Activated CD8-positive, alpha-beta memory T cell treated with anti-CD3 and anti-CD28 coated beads for 4 hours (primary cell): ENCODE data around the gene ANKRD27.
"Not testable (repeated sequence)": the region's sequence is repeated elsewhere in the genome, so short reads cannot be mapped to it uniquely, and the experiment has no call there.

Experiments used
- DNase-seq, 2 donors: peaks; one replicate each; pipeline ENCODE4 v3.0.0-alpha.2; 2020; ENCODE audit warnings: low read depth in 2 of 2

Gene ANKRD27

DNA sequence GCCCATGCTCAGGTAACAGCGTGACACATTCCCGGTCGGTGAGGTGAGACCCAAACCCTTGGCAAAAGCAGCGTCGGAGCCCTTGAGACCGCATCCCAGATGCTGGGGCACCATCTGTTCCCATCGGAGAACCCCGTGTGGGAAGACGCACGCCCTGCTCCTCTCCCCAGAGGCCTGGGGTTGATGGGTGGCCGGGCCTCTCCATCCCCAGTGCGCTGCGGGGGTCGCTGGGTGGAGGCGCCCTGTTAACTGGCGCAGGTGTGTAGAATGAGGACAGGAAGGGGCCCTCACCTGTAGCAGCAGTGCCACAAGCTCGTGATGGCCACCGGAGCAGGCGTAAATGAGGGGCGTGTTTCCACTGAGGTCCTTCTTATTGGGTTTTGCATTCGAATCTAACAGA, 69.4 kb downstream of the ANKRD27 start:
- no peak for DNase-seq

- DNase-seq: no peak
Observed at GRCh38 chr19:32603961-32604360, 71.0 kb downstream of the ANKRD27 start.

- DNase-seq: peak in 1 of 2 donors; percentile 20
Observed at GRCh38 chr19:32599736-32600157, 75.2 kb downstream of the ANKRD27 start.

- no peak for DNase-seq
Observed at GRCh38 chr19:32599258-32599657, 75.7 kb downstream of the ANKRD27 start.

DNA sequence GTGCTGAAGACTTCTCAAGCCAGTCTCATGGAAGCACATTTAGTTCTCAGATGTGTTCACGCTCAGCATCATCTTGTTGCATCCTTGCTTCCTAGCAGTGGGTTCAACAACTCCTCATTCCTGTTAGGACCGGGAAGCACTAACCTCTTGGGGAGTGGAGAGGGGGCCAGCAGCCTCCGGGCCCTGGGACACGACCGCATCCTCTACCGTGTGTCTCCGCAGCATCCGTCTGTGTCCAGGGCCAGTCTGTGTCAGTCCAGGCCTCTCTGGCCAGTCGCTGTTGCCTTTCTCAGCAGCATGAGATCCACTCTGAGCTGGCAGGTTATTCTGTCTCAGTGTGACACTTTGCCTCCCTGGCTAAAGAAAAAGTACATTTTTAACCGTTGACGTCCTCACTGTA, 77.0 kb downstream of the ANKRD27 start:
- no peak for DNase-seq

DNA sequence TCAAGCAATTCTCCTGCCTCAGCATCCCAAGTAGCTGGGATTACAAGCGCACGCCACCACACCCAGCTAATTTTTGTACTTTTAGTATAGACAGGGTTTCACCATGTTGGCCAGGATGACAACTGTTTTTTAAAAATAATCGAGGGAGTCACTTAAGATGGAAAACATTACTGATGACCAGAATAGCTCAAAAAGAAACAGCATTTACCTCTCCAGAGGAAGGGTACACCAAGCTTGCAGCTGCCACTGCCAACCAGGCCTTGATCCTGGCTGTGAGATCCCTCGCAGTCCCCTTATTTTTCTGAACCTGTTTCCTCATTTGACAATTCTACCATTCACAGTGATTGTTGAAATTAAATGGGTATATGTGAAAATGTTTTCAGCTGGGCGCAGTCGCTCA, 79.5 kb downstream of the ANKRD27 start:
- no peak for DNase-seq

DNA sequence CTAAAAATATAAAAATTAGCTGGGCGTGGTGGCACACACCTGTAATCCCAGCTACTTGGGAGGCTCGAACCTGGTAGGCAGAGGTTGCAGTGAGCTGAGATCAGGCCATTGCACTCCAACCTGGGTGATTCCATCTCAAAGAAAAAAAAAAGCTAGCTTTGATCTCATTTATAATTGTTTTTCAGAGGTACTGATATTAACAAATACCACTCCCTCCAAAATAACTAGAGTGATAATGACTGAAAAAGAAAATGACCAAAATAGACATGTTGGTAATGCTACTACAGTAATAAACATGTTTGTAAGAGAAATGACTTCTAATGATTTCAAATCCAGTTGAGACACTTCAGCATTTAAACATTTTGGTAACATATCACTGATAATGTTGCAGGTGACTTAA, 81.0 kb downstream of the ANKRD27 start:
- no peak for DNase-seq

- not testable (repeated sequence) for DNase-seq
Observed at GRCh38 chr19:32587747-32588504, 87.1 kb downstream of the ANKRD27 start.

DNA sequence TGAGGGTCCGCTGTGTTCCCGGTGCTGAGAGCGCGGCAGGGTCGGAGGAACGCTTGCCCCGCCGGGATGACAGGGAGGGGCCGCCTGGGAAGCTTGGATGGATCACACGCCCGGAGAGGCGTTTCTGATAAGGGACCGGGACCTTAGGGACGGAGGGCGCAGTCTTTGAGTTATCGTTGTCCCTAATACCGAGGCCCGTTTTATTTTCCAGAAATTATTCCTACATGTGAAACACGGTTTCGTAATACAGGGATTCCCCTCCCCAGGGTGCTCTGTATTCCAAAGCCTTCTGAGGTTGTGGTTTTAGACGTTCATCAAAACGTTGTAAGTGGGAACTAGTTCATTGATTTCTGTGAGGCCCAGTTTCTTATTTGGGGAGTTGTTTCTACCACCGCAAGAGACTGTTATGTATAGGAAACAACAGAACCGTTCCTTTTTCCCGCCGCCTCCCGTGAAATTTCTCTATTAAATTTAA, 93.2 kb downstream of the ANKRD27 start:
- no peak for DNase-seq

DNA sequence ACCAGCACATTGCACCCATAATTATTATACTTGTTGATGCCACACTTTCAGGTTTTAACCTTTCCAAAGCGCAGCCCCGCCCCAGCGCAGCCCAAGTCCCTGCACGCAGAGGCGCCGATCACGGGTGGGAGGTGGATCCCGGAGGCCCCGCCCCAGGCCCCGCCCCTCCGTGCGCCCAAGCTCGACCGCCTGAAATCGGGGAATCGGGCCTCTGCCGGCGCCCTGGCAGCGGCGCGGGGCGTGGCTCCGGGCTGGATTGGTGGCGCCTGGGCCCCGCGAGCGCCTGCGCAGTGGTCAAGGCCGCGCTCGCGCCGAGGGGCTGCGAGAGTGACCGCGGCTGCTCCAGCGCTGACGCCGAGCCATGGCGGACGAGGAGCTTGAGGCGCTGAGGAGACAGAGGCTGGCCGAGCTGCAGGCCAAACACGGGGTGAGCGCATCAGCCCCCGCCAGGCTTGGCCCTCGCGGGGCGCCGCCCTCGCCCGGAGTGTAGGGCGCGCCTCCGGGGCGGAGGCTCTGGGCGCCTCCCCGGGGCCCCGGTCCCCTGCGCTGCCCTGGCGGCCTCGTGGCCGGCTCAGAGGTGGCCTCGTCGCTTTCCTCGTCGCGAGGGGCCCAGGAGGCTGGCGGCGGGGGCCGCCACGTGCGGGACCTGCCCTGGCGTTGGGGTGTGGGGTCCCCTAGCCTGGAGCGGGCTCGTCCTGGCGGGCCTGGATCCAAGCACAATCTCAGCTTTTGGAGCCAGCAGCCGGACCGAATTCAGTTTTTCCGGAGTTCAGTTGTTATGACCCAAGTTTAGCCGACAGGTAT, 93.9 kb downstream of the ANKRD27 start, which contains the start of gene PDCD5:
Gene PDCD5 (plus strand): TSS at position 290 of the 804 bp plus-strand sequence. CDS start 72 bp downstream, at position 362.
- DNase-seq: peak; percentile 93 to 94

- DNase-seq: no peak
Observed at GRCh38 chr19:32580353-32580900, 94.6 kb downstream of the ANKRD27 start.

- DNase-seq: no peak
Observed at GRCh38 chr19:32576790-32577189, 98.2 kb downstream of the ANKRD27 start.

- no peak for DNase-seq
Observed at GRCh38 chr19:32573492-32573794, 101.5 kb downstream of the ANKRD27 start.

GRCh38 chr19:32572700-32573491, 102.1 kb downstream of the ANKRD27 start:
- DNase-seq: not testable (repeated sequence)

- DNase-seq: not testable (repeated sequence)
Observed at GRCh38 chr19:32571471-32572075, 103.4 kb downstream of the ANKRD27 start.

DNA sequence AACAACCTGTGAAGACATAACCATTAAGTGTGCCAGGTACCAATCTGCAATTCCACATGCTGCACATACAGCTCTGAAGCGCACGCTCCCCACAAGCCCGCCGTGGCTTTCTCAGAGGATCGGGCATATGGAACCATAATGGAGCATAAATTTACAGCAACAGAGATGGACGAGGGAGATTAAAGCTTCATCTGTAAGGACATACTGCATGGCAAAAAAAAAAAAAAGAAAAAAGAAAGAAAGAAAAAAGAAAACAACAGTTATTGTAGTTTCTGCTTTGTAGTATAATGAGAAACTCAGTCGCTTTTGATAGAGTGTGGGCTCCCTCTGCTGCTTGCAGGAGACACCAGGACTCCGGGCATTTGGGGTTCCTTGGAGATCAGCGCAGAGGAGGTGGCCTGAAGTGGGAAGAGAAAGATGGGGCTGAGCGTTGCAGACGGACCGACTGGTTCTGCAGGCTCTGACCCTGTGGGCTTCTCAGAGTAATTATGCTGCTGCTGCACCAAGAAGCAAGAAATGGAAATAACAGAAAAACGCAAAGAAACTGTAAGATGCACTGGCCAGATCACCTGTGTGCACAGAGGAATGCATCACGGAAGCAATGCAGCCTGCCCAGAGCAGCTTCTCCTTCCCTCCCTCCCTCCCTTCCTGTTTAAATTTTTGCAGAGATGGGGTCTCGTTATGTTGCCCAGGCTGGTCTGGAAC, 104.7 kb downstream of the ANKRD27 start:
- peak in 1 of 2 donors; percentile 14 for DNase-seq

DNA sequence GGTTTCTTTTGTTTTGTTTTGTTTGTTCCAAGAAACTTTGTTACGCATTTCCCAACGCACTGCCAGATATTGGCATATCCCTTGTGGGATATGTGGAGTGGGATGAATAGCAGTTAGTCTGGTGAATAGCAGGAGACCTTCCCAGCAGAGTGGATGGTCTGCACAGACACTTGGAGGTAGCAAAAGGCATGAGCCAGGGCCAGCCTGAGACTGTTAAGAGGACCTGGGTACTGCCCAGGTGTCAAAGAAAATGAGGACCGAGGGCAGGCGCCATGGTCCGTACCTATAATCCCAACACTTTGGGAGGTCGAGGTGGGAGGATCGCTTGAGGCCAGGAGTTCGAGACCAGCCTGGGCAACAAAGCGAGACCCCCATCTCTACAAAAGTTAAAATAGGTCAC, 107.5 kb downstream of the ANKRD27 start:
- DNase-seq: no peak

DNA sequence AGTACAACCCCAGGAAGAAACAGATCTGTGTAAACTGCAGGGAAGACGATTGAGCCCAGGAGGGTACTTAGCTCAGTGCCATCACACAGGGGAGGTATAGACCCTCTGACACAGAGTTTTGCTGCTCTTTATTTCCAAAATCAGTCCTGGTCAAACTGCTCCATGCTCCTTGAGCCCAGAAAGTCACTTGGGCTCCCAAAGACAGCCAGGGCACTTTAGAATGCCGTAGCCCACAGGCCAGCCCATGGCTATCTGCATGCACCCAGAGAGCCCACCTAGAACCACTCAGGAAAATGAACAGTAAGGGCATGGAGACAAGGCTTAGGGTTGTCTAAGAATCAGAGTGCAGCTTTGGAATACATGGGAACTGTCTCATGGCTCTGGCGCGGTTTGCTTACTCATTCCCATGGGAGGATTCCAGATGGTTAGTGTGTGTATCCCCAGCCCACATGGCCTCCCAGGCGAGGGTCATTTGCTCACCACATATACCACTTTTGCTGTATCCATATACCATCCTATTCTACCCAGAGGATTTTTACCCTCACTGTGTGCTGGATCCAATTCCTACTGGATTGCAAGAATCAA, 108.6 kb downstream of the ANKRD27 start:
- DNase-seq: no peak

- no peak for DNase-seq
Observed at GRCh38 chr19:32563761-32564160, 111.2 kb downstream of the ANKRD27 start.

GRCh38 chr19:32558607-32559228, 116.3 kb downstream of the ANKRD27 start:
- DNase-seq: no peak
